CD4-positive, alpha-beta T cell treated with Interleukin-12 subunit alpha and Interleukin-12 subunit beta, for 1 hour (primary cell): Measurements from ENCODE around the gene MLPH.
A peak's percentile ranks its signal among the peaks of the same experiment; 100 is the strongest.

Experiments
- DNase-seq: peaks from one replicate; pipeline ENCODE4 v3.0.0-alpha.2; 2020

The MLPH gene

DNA sequence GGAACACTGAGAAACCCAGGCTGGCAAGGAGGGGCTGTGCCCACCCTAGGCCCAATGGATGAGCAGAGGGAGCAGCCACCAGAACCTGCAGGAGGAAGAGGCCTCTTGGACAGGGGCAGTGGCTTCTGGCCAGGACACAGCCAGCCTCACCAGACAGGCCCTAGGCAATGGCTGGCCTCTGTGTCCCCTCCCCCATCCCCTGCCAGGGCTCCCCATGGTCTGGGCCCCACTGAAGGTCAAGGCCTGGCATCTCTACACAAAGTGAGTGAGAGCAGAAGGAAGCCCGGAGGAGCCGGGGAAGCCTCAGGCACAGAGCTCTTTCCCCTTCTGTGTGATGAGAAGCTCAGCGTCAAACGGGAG, 85.7 kb downstream of the MLPH start:
- DNase-seq = no peak

DNA sequence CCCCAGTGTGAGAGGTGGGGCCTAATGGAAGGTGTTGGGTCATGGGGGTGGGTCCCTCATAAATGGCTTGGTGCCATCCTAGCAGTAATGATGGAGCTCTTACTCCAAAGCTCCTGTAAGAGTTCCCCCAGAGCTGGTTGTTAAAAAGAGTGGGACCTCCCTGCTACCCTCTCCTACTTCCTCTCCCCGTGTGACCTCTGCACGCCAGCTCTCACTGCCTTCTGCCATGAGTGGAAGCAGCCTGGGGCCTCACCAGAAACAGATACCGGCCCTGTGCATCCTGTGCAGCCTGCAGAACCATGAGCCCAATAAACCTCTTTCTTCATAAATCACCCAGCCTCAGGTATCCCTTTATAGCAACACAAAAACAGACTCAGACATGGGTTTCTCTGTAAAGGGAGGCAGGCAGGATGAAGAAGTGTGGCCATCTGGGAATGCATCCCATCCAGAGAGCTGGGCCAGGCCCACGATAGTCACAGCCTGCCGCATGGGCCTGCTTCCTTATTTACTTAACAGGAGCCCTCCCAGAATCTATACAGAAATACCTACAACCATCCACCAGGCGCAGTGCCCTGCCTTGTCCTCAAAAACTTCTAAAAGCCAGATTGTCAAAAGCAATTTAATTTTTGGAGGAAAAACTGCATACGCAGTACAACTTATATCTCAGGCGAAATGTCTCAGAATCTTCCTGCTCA, 86.8 kb downstream of the MLPH start:
- DNase-seq = no peak

DNA sequence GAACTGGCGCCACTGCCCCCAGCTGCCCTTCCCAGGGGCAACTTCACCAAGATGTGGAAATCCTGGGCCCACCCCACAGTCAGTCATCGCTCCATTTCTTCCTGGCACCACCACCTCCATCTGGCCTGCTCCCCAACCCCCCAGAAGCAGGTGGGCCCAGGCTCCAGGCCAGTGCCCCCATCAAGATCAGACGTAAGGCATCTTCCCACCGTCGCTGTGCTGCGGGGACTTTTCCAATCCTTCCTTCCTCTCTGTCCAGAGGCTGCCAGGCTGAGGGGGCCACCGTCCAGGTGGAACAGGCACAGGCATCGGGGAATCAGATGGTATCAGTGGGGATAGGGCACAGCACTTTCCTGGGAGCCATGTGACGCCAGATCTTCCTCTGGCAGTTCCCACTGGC, 87.4 kb downstream of the MLPH start:
- no peak for DNase-seq

DNA sequence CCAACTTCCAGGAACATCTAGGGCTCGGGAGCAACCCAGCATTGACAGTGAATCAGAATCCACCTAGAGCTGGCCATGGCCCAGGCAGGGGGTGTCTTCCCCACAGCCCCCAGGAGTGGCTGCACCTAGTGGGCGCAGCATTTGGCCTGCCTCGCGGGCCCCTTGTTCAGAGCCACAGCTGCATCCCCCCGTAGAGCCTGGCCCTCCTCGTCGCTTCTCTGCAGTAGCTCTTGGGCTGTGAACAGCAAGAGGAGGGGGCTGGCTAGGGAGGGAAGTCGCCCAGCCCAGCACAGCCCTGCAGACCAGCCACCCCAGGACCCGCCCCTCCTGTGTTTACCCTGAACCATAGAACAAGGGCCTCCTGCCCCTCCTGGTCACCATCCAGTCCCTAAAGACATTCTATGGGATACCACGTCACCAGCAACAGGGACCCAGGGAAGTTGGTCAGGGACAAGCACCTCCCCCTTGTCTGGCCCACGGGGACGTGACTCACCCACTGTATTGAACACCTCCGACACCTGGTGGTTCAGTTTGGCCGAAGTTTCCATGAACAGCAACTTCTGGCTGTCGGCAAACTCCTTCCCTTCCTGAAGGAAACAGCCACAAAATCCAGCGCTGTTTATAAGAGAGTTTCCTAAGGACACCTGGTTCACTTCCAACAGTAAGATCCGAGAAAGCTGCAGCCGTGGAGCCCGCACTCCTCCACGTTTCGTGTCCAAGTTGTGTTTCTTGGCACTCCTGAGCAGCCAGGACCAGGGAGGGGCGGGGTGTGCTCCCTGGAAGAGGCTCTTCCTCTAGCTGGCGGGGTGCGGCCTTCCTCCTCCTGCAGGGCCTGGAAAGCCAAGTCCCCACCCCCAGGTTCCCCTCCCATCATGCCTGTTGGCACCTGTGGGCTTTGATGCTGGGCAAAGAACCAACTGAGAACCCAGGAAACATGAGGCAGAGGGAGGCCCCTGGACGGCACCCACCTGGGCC, 88.1 kb downstream of the MLPH start:
- DNase-seq = no peak

DNA sequence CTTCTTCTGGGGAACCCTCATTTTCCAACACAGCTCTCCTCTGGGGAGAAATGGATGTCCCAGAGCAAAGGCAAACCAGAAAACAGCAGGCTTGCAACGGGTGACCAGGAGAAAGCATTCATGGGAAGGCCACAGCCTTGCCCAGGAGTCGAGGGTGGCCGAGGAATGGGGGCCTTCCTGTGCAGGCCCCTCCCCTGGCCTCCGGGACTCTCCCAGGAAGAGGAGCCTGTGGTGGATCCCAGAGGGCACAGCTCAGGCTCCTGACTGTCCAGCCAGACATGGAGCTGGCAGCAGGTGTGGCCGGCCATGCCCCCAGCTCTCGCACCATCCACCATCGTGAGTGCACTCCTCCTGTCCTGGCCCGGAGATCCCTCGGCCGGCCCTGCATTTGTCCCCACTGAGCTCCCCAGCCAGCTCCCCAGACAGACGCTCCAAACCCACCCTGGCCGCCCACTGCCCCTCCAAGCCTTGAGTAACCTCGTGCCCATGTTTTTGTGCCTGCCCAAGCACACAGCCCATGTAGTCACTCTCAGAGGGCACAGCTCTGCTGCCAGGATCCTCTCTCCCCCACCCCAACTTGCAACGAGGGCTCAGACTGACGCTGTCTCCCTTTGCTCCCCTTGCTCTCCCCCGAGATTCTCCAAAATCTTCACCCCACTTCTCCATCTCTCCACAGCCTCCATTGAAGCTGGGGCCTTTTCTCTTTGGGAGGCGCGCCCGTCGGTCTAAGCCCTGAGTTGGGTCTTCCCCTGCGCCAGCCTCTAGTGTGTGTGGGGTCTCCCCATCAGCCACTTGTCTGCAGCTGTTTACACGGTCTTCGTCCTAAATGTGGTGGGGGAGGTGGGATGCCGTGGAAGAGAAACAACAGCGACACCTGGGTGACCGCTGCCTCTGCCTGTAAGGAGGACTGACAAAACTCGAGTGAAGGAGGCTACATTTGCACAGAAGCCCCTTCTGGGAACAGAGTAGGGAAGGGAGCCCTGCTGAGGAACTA, 89.1 kb downstream of the MLPH start:
- no peak for DNase-seq

DNA sequence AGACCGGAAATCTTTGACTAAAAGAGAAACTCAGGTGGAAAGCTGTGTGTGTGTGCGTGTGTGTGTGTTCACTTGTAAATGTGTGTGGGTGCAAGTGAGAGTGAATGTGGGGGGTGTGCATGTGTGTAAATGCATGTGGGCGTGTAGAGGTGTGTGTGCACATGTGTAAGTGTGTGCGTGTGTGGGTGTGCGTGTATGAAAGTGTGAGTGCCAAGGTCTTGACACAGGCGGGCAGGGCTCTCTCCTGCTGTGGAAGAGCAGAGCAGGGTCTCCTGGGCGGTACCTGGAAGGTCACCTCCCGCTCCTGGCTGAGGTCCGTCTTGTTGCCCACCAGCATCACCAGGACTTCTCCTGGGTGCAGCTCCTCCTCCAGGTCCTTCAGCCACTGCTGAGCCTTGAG, 89.9 kb downstream of the MLPH start:
- no peak for DNase-seq

DNA sequence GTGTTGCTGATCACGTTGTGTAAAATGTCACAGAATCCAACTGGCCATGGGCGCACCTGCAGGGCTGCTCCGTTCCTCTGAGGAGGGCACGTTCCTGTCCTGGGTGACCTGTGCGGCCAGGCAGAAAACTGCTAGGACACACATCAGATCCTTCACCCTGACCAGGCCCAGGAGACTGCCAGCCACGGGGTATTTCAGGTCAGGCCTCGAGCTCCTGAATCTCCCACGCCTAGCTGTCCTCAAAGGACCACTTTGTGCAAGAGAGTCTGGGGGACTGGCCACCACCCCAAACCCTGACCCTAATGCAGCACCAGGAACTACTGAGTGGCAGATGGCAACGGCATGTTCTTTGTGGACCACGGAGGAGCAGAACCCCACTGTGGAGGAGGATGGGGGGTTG, 90.4 kb downstream of the MLPH start:
- DNase-seq = no peak

DNA sequence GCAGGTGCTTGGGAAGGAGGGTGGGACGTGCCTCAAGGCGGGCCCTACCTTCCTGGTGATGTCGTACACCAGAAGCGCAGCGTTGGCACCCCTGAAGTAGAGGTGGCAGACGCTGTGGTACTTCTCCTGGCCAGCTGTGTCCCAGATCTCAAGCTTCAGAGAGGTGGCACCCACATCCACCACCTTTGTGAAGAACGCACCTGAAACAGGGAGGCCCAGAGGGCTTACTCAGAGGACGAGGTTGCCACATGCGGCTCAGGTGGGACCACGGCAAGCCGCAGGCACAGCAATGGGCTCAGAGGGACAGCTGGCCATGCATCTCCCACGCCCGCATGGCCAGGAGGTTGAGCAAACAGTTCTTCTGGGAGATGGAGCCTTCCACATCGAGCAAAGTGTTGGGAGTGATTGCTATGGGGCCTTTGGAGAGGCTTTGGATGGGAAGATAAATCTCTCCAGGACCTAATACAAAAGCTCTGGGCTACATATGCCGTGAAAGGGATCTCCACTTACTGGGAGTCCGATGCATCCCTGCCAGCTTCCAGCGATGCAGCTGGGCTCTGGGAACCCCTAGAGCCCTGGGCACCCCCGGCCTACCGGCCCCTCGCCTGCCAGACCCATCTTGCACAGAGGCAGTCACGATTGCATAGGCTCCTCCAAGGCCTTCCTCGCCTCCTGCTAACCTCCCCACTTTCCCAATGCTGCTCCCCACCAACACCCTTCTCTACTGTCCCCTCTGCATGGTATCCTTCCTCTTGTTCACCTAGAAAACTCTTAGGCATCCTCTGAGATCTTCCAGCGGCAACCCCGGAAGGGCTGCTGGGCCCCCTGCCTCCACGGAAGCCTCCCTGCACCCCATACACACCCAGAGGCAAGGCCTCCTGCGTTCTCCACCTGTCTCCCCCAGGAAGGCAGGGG, 91.2 kb downstream of the MLPH start:
- DNase-seq = no peak

DNA sequence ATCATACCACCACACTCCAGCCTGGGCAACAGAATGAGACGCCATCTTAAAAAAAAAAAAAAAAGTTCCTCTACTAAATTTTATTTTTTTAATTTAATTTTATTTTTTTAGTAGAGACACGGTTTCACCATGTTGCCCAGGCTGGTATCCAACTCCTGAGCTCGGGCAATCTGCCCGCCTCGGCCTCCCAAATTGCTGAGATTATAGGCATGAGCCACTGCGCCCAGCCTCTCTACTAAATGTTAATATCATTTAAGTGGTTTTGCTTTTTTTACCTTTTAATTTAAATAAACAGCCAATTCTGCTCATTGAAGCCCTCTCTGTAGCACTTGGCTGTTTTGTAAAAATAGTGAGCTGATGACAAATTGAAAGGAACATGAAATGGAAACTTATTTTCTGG, 94.3 kb downstream of the MLPH start:
- DNase-seq = no peak

DNA sequence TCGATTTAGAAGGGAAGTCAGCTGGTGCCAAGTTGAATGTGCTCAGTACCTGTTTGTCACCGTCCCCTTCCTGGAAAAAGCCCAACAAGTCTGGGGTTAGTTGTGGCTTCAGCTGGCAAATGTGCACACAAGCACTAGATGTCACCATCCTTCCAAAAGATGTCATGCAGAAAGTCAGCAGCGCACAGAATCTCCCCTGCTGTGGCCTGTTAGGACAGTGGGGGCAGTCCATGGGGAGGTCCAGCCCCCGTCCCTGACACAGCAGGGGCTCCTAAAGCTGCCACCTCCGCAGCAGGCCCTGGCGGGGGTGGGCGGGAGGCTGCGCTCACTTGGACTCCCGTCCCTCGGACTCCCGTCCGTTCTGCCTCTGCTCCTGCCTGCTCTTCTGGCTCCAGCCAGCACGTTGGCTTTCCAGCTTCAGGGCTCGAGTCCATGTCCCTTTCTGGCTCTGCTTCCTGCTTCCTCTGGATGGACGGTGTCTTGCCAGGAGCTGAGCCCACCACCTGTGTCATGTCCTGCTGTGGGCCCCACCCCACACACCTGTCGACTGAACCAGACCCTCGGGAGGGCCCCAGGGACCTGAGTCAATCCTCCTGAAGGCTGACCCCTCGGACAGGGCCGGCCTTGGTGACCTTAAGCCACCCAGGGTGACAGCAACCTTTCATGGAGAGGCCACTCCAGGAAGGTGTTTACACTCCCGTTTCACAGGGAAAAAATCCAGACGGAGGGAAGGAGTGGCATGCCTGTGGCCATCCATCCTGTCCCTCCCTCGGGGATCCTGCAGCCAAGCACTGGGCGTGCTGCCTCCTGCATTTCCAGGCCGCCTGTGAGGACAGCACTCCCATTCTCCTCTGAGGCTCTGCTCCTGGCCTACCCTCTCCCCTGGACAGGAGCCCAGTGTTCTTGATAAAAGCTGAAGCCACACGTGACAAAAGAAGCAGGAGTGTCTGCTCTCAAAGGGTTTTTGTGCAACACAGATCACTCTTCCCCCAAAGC, 95.0 kb downstream of the MLPH start:
- peak; percentile 49 for DNase-seq

DNA sequence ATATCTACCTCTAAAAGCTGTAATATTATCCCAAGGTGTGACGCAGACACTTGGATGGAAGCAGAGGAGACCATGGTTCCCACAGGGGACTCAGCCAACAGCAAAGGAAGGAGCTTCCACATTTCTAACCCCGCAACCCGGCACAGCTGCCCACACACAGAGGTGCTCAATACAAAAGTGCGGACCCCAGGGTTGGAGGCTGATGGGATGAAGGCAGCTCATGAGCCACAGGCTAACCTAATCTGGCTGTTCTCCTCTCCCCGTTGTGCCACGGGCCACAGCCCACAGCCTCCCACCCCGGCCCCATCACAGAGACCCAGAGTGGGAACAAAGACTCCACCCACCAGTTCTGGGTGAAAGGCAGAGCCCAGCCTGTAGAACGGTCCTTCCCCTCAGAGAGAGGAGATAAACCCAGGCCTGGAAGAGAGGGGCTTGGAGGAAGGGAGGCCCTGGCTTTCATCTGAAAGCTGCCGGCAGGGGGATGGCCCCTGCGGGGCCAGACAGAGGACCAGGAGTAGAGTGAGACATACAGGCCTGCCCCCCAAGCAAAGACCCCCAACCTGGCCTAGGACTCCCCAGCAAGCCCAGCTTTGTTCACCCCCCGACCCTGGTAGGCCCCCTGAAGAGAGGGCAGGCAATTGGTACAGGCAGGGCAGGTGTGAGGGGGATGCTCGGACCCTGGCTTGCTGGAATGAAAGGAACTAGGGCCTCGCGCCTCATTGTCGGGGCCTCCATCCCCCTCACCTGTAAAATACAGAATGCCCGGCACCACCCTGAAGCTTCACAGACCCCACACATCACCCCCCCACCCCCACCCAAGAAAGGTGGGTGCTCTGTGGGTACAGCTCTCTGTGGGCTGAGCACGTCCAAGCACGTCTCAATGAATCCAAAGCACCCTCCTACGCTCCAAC, 96.6 kb downstream of the MLPH start:
- no peak for DNase-seq

DNA sequence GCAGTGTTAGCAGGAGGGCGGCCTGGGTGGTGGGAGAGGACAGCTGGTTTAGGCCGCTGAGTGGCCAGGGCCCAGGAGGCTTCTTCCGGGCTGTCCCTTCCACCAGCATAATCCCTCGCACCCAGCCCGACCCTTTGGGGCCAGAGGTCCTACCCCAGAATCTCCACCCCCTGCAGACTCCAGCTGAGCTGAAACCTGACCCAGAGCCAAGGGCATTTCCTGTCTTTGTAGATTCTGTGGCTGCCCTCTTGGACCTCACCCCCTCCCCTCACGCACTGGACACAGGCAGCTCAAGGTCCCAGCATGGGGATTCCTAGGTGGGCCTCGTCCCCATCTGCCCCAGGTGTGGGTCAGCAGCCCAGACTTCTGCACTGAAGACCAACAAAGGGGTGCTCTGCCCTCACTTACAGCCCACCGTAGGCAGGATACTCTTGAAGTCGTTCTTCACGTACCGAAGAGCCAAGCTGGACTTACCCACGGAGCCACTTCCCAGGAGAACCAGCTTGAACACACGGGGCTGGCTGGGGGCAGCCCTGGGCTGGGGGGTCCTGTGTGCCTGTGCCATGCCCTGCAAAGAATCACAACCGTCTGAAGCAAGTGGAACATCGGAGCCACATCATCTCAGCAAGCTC, 98.7 kb downstream of the MLPH start:
- no peak for DNase-seq

DNA sequence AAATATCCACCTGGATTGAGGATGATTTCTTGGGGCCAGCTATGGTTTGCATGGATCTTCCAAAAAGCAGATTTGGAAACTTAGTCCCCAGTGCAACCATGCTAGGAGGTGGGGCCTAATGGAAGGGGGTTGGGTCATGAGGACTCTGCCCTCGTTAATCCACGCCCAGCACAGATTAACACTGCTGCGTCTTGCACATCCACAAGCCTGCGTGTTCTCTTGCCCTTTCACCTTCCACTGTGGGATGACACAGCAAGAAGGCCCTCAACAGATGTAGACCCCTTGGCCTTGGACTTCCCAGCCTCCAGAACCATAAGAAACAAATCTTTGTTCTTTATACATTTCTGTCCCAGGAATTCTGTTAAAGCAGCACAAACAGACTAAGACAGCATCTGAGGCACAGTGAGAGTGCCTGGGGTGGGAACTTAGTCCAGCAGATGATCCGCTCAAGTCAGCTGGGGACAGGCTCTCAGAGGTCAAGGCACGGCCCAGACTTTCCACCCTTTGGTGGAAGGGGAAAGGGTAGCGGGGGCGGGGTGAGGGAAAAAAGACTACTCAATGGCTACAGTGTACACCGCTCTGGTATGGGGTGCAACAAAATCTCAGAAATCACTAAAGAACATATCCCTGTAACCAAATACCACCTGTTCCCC, 101.1 kb downstream of the MLPH start:
- DNase-seq = no peak

DNA sequence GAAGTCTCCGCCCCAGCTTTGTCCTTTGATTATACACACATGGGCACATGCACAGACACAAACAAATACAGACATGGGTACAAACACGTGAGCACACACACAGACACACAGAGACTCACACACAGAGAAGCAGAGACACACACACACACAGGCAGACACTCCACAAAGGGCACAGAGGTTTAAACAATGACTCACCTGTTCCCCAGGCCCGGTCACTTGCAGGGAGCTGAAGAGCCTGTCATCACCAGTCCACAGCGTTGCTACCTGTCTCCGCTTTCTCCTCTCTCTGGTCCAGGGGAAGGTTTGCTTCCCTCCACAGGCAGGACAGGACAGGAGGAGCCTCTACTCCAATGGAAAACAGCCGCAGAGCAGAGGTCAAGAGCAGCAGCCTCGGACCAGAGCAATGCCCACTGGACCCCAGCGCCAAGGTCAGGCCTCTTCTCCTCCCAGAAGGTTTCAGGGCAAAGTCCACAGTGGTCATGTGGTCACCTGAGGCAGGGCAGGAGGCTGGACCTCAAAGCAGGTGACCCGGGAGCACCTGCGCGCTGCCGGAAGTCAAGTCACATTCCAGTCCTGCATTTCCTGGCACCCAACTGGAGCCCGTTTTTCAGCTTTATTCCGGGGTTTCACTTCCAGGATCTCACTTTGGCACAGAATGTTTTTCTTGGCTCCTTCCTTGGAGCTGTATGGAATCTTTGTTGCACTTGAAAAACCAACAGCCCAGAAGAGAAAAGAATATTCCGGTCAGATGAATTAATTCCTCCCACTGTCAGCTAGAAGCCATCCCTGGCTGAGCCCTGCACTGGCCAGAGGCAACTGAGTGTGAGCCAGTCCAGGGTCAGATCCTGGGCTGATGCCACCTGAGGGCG, 103.5 kb downstream of the MLPH start, which contains the start of gene RAB17:
Gene RAB17 (minus strand): TSS at position 463 of the 869 bp plus-strand sequence. CDS start 4,580 bp downstream, outside the sequence.
- DNase-seq = no peak

DNA sequence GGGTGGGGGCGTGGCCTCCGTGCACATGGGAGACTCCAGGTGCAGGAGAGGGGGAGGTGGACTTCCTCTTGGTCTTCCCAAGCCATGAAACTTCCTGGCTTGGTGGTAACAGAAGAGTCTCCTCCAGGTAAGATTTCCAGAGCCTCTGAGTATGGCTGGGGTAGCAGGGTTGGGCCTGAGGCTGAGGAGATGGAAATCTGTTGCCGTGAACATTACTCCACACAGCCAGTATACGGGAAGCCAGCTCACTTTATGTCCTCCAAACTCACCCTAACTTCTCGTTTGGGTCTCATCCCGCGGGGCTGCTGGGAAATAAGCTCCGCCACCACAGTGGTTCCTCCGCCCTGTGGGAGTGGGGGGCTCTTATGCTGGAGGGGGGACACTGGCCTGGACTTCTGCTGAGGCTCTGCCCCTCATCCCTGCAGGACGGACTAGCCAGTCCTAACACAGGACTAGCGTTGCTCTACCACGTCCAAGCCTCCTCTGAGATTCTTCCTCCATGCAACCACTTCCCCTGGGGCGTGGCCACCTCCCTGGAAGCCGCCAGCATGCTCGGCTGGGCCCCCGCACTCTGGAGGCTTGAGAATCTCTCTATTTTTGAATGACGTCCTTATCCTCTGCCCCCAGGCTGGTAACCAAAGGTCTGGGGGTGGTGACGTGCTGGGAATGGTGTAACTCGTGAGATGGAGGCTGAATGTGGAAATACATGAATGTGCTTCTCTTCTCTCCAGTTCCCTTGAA, 104.3 kb downstream of the MLPH start:
- DNase-seq = peak; percentile 8

DNA sequence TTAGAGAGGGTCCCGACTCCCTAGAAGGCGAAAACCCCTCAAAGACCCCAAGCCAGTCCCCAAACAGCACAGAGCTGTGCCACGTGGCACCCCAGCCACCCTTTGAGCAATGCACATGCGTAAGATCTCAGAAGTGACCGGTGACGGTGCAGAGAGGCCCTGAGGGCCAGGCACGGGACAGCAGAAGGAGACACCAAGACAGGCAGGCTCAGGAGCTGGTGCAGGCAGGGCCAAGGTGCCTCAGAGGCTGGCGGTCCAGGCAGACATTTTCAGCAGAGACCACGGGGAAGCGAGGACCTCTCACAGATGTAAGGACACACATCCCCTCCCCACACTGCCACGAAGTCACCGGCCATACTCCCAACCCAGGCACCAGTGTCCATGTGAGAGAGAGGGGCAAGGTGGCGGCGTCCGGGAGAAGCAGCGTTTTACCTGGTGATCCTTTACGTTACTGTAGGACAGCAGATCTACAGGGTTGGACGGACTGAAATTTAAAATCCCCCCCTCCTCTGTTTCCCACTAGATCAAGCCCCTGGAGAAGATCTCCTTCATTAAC, 105.5 kb downstream of the MLPH start:
- DNase-seq = no peak
